H1 (cell line): ENCODE data around the gene FMO4. TPM values are rescaled to one million over a fixed set of nuclear protein-coding genes. Genes with fewer than 3 reads are reported as not detected.

Source experiments
- CTCF ChIA-PET: fragments of 300-600 bp; sonication (Branson Sonifier 250); formaldehyde crosslinking; loops from one replicate; lab custom pipeline; 2021; ENCODE audit not compliant: partially characterized antibody; lab: Charles Lee
- POLR2A ChIA-PET: fragments of 300-600 bp; sonication (Branson Sonifier 250); formaldehyde crosslinking; loops from one replicate; lab custom pipeline; 2021; ENCODE audit warnings: inconsistent platforms; ENCODE audit not compliant: partially characterized antibody; lab: Charles Lee
- DNase-seq, 2 experiments: peaks; one replicate each; pipeline versions ENCODE4 v3.0.0 to v3.0.0-alpha.2; 2010 to 2022; ENCODE audit warnings: low spot score in 2 of 2, low read depth in 1 of 2, mixed read lengths in 1 of 2
- FAIRE-seq: peaks from 2 replicates; lab custom pipeline; 2011; peaks lifted over from hg19 to GRCh38; lab: Jason Lieb, UNC
- H2AFZ ChIP-seq: 2 replicates; pipeline ENCODE4 v1.8.1; 2012; ENCODE audit warnings: low read length, inconsistent platforms
- H2AK5ac ChIP-seq: 2 replicates; pipeline ENCODE4 v1.6.1; 2013; ENCODE audit warnings: low read depth, low read length
- H2BK120ac ChIP-seq: replicated peaks from 2 replicates; pipeline ENCODE3; 2013; ENCODE audit warnings: low read depth, low read length, inconsistent platforms
- H2BK12ac ChIP-seq: 2 replicates; pipeline ENCODE4 v1.6.1; 2013; ENCODE audit warnings: low read depth, low read length
- H2BK15ac ChIP-seq: 2 replicates; pipeline ENCODE4 v1.6.1; 2013; ENCODE audit warnings: low read length
- H2BK20ac ChIP-seq: 2 replicates; pipeline ENCODE4 v1.6.1; 2013; ENCODE audit warnings: low read length
- H2BK5ac ChIP-seq: 2 replicates; pipeline ENCODE4 v1.6.1; 2013; ENCODE audit warnings: low read depth, low read length
- H3K14ac ChIP-seq: 2 replicates; pipeline ENCODE4 v1.6.1; 2013; ENCODE audit warnings: inconsistent platforms; ENCODE audit not compliant: insufficient read length
- H3K18ac ChIP-seq: 2 replicates; pipeline ENCODE4 v1.6.1; 2013; ENCODE audit warnings: low read length; ENCODE audit errors: extremely low read depth
- H3K23ac ChIP-seq: 2 replicates; pipeline ENCODE4 v1.6.1; 2013; ENCODE audit warnings: inconsistent platforms; ENCODE audit not compliant: insufficient read length
- H3K23me2 ChIP-seq: 2 replicates; pipeline ENCODE4 v1.6.1; 2013; ENCODE audit warnings: low read depth, low read length
- H3K27ac ChIP-seq: 2 replicates; pipeline ENCODE4 v1.6.1; 2011; ENCODE audit warnings: low read depth, low read length, inconsistent platforms
- H3K27me3 ChIP-seq, 4 experiments: replicated peaks in 1 of 4; 1 replicate in 1 of 4; 2 replicates in 3 of 4; pipeline versions ENCODE4 v1.6.1 to v1.8.1; 2011 to 2013; ENCODE audit warnings: low read length in 3 of 4, mild to moderate bottlenecking in 3 of 4, inconsistent platforms in 2 of 4, mixed read lengths in 2 of 4, moderate library complexity in 1 of 4; ENCODE audit not compliant: control insufficient read depth in 3 of 4, insufficient read depth in 3 of 4; ENCODE audit errors: extremely low read depth in 1 of 4
- H3K36me3 ChIP-seq, 4 experiments: 2 replicates each; pipeline versions ENCODE4 v1.6.1 to v1.8.1; 2011 to 2013; ENCODE audit warnings: mild to moderate bottlenecking in 4 of 4, low read length in 3 of 4, moderate library complexity in 2 of 4, control low read depth in 1 of 4, inconsistent platforms in 1 of 4; ENCODE audit not compliant: insufficient read depth in 4 of 4, control insufficient read depth in 2 of 4
- H3K4ac ChIP-seq: replicated peaks from 2 replicates; pipeline ENCODE3; 2013; ENCODE audit warnings: low read length, low read depth, mixed read lengths, inconsistent platforms; ENCODE audit not compliant: insufficient read length
- H3K4me1 ChIP-seq, 4 experiments: replicated peaks in 1 of 4; 1 replicate in 1 of 4; 2 replicates in 3 of 4; pipeline versions ENCODE4 v1.6.1 to v1.8.1; 2011 to 2013; ENCODE audit warnings: low read length in 3 of 4, inconsistent platforms in 2 of 4, mixed read lengths in 1 of 4; ENCODE audit not compliant: insufficient read depth in 4 of 4, control insufficient read depth in 3 of 4
- H3K4me2 ChIP-seq, 2 experiments: 2 replicates each; pipeline versions ENCODE4 v1.6.1 to v1.8.1; 2011 to 2013; ENCODE audit warnings: low read depth in 2 of 2, low read length in 2 of 2, control low read depth in 1 of 2, inconsistent platforms in 1 of 2, mild to moderate bottlenecking in 1 of 2; ENCODE audit not compliant: insufficient read depth in 1 of 2
- H3K4me3 ChIP-seq, 4 experiments: fragments of 200-600, 300-600 bp in 1 of 4; sonication (generic), shearing (Covaris generic), sonication (Bioruptor Twin) in 1 of 4; 2 replicates each; pipeline versions ENCODE4 v1.5.1 to v1.8.1; 2011 to 2016; ENCODE audit warnings: low read length in 4 of 4, low read depth in 3 of 4, control low read depth in 2 of 4, inconsistent platforms in 2 of 4, mild to moderate bottlenecking in 2 of 4, mixed read lengths in 1 of 4, moderate library complexity in 1 of 4; ENCODE audit not compliant: insufficient read depth in 2 of 4; ENCODE audit errors: extremely low read depth in 1 of 4
- H3K56ac ChIP-seq: replicated peaks from 2 replicates; pipeline ENCODE3; 2013; ENCODE audit warnings: low read depth, mild to moderate bottlenecking, mixed read lengths, low read length, inconsistent platforms; ENCODE audit not compliant: insufficient read length
- H3K79me1 ChIP-seq: 2 replicates; pipeline ENCODE4 v1.6.1; 2013; ENCODE audit warnings: low read depth, low read length, control low read depth
- H3K79me2 ChIP-seq, 2 experiments: 2 replicates each; pipeline versions ENCODE4 v1.6.1 to v1.8.1; 2012 to 2013; ENCODE audit warnings: low read length in 2 of 2, mild to moderate bottlenecking in 2 of 2, inconsistent platforms in 1 of 2; ENCODE audit not compliant: insufficient read depth in 2 of 2, control insufficient read depth in 1 of 2
- H3K9ac ChIP-seq, 4 experiments: replicated peaks in 1 of 4; 1 replicate in 1 of 4; 2 replicates in 3 of 4; pipeline versions ENCODE4 v1.6.1 to v1.8.1; 2011 to 2013; ENCODE audit warnings: low read depth in 3 of 4, low read length in 3 of 4, control low read depth in 2 of 4, mild to moderate bottlenecking in 2 of 4, moderate library complexity in 2 of 4, inconsistent platforms in 1 of 4; ENCODE audit errors: extremely low read depth in 1 of 4
- H3K9me3 ChIP-seq, 2 experiments: 2 replicates each; pipeline versions ENCODE4 v1.6.1 to v1.8.1; 2012 to 2013; ENCODE audit warnings: mild to moderate bottlenecking in 2 of 2, moderate library complexity in 2 of 2, control low read depth in 1 of 2, inconsistent platforms in 1 of 2, low read depth in 1 of 2, low read length in 1 of 2, mixed read lengths in 1 of 2; ENCODE audit not compliant: insufficient read depth in 2 of 2
- H4K20me1 ChIP-seq, 2 experiments: replicated peaks in 1 of 2; 2 replicates each; pipeline versions ENCODE3 to v1.8.1; 2011 to 2013; ENCODE audit warnings: inconsistent platforms in 2 of 2, low read length in 2 of 2, mild to moderate bottlenecking in 1 of 2; ENCODE audit not compliant: insufficient read depth in 2 of 2, control insufficient read depth in 1 of 2
- H4K5ac ChIP-seq: 2 replicates; pipeline ENCODE4 v1.6.1; 2013; ENCODE audit warnings: low read length, low read depth, mixed read lengths, inconsistent platforms; ENCODE audit not compliant: insufficient read length
- H4K8ac ChIP-seq: 2 replicates; pipeline ENCODE4 v1.8.0; 2013; ENCODE audit warnings: mild to moderate bottlenecking, moderate library complexity, low read length, inconsistent platforms; ENCODE audit not compliant: insufficient read depth; ENCODE audit errors: extremely low read depth
- H4K91ac ChIP-seq: replicated peaks from 2 replicates; pipeline ENCODE3; 2013; ENCODE audit warnings: low read length, mixed read lengths, inconsistent platforms; ENCODE audit not compliant: insufficient read length
- ATF2 ChIP-seq: IDR thresholded peaks from 2 replicates; pipeline ENCODE4 v1.6.1; 2012; ENCODE audit warnings: low read length, inconsistent platforms
- BRCA1 ChIP-seq: IDR thresholded peaks from 2 replicates; pipeline ENCODE4 v1.6.1; 2012; ENCODE audit warnings: low read depth, low read length, improper control_type of control experiment
- CHD1 ChIP-seq: IDR thresholded peaks from 2 replicates; pipeline ENCODE4 v1.6.1; 2012; ENCODE audit warnings: low read depth, low read length, improper control_type of control experiment
- EGR1 ChIP-seq: IDR thresholded peaks from 2 replicates; pipeline ENCODE4 v1.6.1; 2011; ENCODE audit warnings: low read depth, low read length, borderline replicate concordance
- JUND ChIP-seq: IDR thresholded peaks from 2 replicates; pipeline ENCODE4 v1.6.1; 2011; ENCODE audit warnings: mild to moderate bottlenecking, improper control_type of control experiment, low read length
- POLR2A ChIP-seq, 2 experiments: IDR thresholded peaks; 1 replicate in 1 of 2; 2 replicates in 1 of 2; pipeline ENCODE4 v1.6.1; 2011; ENCODE audit warnings: low read depth in 2 of 2, low read length in 2 of 2, mild to moderate bottlenecking in 2 of 2; ENCODE audit errors: control extremely low read depth in 1 of 2
- POLR2AphosphoS5 ChIP-seq: IDR thresholded peaks from 2 replicates; pipeline ENCODE4 v1.6.1; 2011; ENCODE audit warnings: low read depth, low read length
- RNF2 ChIP-seq: fragments of 200-900, 300-1000 bp; sonication (generic); IDR thresholded peaks from 2 replicates; pipeline ENCODE4 v1.7.1; 2016; ENCODE audit warnings: borderline replicate concordance, low read depth, mild to moderate bottlenecking, antibody characterized with exemption, low read length; ENCODE audit not compliant: poor library complexity, severe bottlenecking; ENCODE audit errors: missing control alignments
- SIRT6 ChIP-seq: IDR thresholded peaks from one replicate; pipeline ENCODE4 v1.7.1; 2012; ENCODE audit warnings: low read length, inconsistent platforms
- YY1 ChIP-seq: IDR thresholded peaks from 2 replicates; pipeline ENCODE4 v1.6.1; 2011; ENCODE audit warnings: low read depth, mild to moderate bottlenecking, low read length
- whole genome bisulfite sequencing, 2 experiments: shearing (Covaris generic) in 1 of 2; methylation state at CpG; one replicate each; pipeline versions ENCODE4 v1.1.6 to v1.1.7; 2013 to 2015; ENCODE audit warnings: low lambda C conversion rate in 2 of 2, mixed read lengths in 2 of 2, inconsistent platforms in 1 of 2, low coverage in 1 of 2, missing lambda C conversion rate in 1 of 2; ENCODE audit not compliant: insufficient replicate concordance in 2 of 2, insufficient coverage in 1 of 2, insufficient read length in 1 of 2; ENCODE audit errors: extremely low coverage in 1 of 2, missing lambda C conversion rate in 1 of 2; 5-methylcytosine and 5-hydroxymethylcytosine counted together
- polyA plus RNA-seq, 7 experiments: library from polyadenylated mRNA; depleted of rRNA in 3 of 7; stranded (reverse) in 5 of 7; unstranded in 2 of 7; fragments of >200 nt in 5 of 7; fragments of 200-250 nt in 2 of 7; gene quantifications; 1 replicate in 5 of 7; 2 replicates in 1 of 7; 4 replicates in 1 of 7; pipeline versions ENCODE4 v1.2.1 to v1.2.3, GENCODE V29; 2011 to 2013; ENCODE audit warnings: missing spikeins in 2 of 7, mixed read lengths in 2 of 7
- total RNA-seq: library from RNA; stranded (reverse); fragmentation: NEBNext Ultra II Directional; extraction: Animal tissue kit (Norgen Biotek cat#: 25700); gene quantifications from 2 replicates; pipeline ENCODE4 v1.2.1, GENCODE V29; 2021
- TF ChIP-seq, protein P1 (sequence below), 3 experiments: IDR thresholded peaks; 1 replicate in 2 of 3; 2 replicates in 1 of 3; pipeline versions ENCODE4 v1.5.1 to v1.6.1; 2011; ENCODE audit warnings: low read length in 3 of 3, mild to moderate bottlenecking in 3 of 3, inconsistent platforms in 2 of 3, low read depth in 1 of 3, moderate library complexity in 1 of 3; ENCODE audit not compliant: insufficient read depth in 1 of 3; ENCODE audit errors: control extremely low read depth in 1 of 3

The FMO4 gene
- total and polyA plus RNA-seq, 2 of the 8 experiments (the other 6 are each of a cell fraction or from before 2014, with no cell fraction given), result 1.5 to 2.3 TPM

DNA sequence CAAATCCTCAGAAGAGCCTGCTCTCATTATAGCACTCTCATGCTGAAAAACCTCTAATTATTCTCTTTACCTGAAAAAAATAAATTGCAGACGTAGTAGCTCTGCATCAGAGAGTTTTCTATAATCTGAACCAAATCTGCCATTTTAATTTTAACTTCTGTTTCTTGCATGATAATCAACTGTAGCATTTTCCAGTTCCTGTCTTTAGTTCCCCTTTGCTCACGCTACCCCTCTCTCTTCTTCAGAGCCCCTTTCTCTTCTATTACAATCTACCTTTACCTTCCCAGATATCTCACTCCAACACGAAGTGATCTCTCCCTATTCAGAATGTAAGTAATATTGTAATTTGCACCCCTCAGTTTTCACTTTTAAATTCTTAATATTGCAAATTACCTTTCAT is 34.3 kb upstream of the FMO4 start:
- Histone ChIP-seq H2AFZ (no peak overlapping the region), H3K56ac (no peak overlapping the region), H3K23ac (no peak overlapping the region), H3K4ac (no peak overlapping the region), H2BK5ac (no peak overlapping the region), H3K79me1 (no peaks in the 10 kb centered on the region), H3K4me2 (no peak overlapping the region), H2BK15ac (no peak overlapping the region), H3K79me2 (no peaks in the 10 kb centered on the region), H4K20me1 (no peaks in the 10 kb centered on the region), H3K9me3 (no peaks in the 10 kb centered on the region), H3K27me3 (no peaks in the 10 kb centered on the region), H3K18ac (no peak overlapping the region), H2BK12ac (no peak overlapping the region), H3K4me3 (no peak overlapping the region), H3K4me1 (no peaks in the 10 kb centered on the region), H2BK20ac (no peak overlapping the region), H2AK5ac (no peak overlapping the region), H3K14ac (no peak overlapping the region), H3K23me2 (no peaks in the 10 kb centered on the region), H4K91ac (no peak overlapping the region), H2BK120ac (no peak overlapping the region), H4K8ac (no peak overlapping the region), H4K5ac (no peak overlapping the region), H3K36me3 (no peaks in the 10 kb centered on the region), H3K27ac (no peak overlapping the region), H3K9ac (no peak overlapping the region)
- ChIA-PET POLR2A (no interaction called here), CTCF (interaction anchor here (1.1 kb wide), 1 partner anchor 27 kb away, joined by 3 read pairs; no protein-coding TSS in a partner anchor)
- 83% methylated on average over 3 of the region's 3 CpGs; no CpG with 5 or more reads in 1 of the 2 experiments for WGBS, 2 experiments
- FAIRE-seq (no peak), DNase-seq (no peak)
- TF ChIP-seq ATF2, result no peak
- no peak for TF ChIP-seq POLR2AphosphoS5
- TF ChIP-seq CHD1, result no peak
- no peak for TF ChIP-seq BRCA1
- no peak for TF ChIP-seq JUND
- TF ChIP-seq RNF2, result no peak
- TF ChIP-seq YY1, result no peak
- TF ChIP-seq POLR2A (IDR thresholded peaks at IDR 0.05; ENCODE audit: control extremely low read depth in 1 of 2, low read depth in 2 of 2, low read length in 2 of 2), result no peak
- TF ChIP-seq SIRT6, result no peak
- TF ChIP-seq, protein P1, sequence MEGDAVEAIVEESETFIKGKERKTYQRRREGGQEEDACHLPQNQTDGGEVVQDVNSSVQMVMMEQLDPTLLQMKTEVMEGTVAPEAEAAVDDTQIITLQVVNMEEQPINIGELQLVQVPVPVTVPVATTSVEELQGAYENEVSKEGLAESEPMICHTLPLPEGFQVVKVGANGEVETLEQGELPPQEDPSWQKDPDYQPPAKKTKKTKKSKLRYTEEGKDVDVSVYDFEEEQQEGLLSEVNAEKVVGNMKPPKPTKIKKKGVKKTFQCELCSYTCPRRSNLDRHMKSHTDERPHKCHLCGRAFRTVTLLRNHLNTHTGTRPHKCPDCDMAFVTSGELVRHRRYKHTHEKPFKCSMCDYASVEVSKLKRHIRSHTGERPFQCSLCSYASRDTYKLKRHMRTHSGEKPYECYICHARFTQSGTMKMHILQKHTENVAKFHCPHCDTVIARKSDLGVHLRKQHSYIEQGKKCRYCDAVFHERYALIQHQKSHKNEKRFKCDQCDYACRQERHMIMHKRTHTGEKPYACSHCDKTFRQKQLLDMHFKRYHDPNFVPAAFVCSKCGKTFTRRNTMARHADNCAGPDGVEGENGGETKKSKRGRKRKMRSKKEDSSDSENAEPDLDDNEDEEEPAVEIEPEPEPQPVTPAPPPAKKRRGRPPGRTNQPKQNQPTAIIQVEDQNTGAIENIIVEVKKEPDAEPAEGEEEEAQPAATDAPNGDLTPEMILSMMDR (IDR thresholded peaks at IDR 0.05; ENCODE audit: control extremely low read depth in 1 of 3, insufficient read depth in 1 of 3, low read depth in 1 of 3, low read length in 3 of 3), result no peak
- no peak for TF ChIP-seq EGR1
